Measurements from ENCODE around the gene CFAP57. TPM values are rescaled to one million over a fixed set of nuclear protein-coding genes. Genes with fewer than 3 reads are reported as not detected.

CFAP57 gene
- total and polyA plus RNA-seq, 2 of the 8 experiments (the other 6 are each of a cell fraction or from before 2014, with no cell fraction given): 0.20 to 0.80 TPM

DNA sequence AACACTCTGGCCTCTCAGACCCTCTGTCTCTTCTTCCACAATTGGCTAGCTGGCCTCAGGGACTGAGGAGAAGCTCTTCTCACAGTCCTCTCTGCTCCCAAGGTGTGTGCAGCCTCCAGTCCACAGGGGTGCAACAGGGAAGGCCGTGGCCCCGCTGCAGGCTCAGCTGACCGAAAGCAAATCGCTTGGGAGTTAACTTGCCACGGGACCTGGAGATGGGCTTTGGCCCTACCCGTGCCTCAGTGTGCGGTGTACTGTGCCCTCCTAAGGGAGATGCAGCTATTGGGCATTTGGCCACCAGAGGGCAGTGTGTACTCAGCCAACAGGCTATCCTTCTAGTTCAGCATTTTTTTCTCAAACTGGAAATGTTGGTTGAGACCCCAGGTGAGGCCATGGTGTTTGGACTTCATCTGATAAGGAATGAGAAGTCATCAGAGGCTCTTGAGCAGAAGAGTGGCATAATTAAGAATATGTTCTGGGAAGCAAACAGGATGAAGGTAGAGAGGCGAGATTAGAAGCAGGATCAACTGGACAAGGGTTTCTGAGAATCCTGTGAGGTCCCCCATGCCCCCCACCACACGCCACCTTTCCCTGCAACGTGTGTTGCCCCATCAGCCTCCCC is 55.1 kb downstream of the CFAP57 start:
- ChIA-PET POLR2A (ENCODE audit: partially characterized antibody) (interaction anchor here (1.5 to 1.7 kb wide), 2 partner anchors 10 to 131 kb away, joined by 5 to 9 read pairs; partner anchors contain the start of gene CDC20), CTCF (ENCODE audit: partially characterized antibody) (interaction anchor here (0.6 to 9.8 kb wide), 47 partner anchors 10 to 463 kb away, joined by 3 to 131 read pairs (median 4); partner anchors contain the start of genes C1orf210 and MPL)
- H3K79me1 ChIP-seq (ENCODE audit: low read depth, low read length): no peaks in the 10 kb centered on the region
- H2BK15ac ChIP-seq (ENCODE audit: low read length): no peak overlapping the region
- no peak overlapping the region for H3K56ac ChIP-seq (replicated peaks; ENCODE audit: insufficient read length, low read depth, low read length)
- no peaks in the 10 kb centered on the region for H4K20me1 ChIP-seq (replicated peaks in 1 of 2; ENCODE audit: control insufficient read depth in 1 of 2, insufficient read depth in 2 of 2, low read length in 2 of 2)
- peak; percentile 99 for FAIRE-seq
- H3K27me3 ChIP-seq (replicated peaks in 1 of 4; ENCODE audit: control insufficient read depth in 3 of 4, extremely low read depth in 1 of 4, insufficient read depth in 3 of 4, low read length in 3 of 4): no peaks in the 10 kb centered on the region
- H3K4me2 ChIP-seq (ENCODE audit: insufficient read depth in 1 of 2, low read depth in 2 of 2, low read length in 2 of 2): no peak overlapping the region
- no peak overlapping the region; the same call in 1 of the 2 replicates for H2BK12ac ChIP-seq (ENCODE audit: low read depth, low read length)
- H2AFZ ChIP-seq (ENCODE audit: low read length): peak overlapping the region; percentile 57
- H3K4ac ChIP-seq (replicated peaks; ENCODE audit: insufficient read length, low read depth, low read length): no peak overlapping the region
- no peak overlapping the region for H4K5ac ChIP-seq (ENCODE audit: insufficient read length, low read depth, low read length)
- H2BK120ac ChIP-seq (replicated peaks; ENCODE audit: low read depth, low read length): no peak overlapping the region
- H2BK20ac ChIP-seq (ENCODE audit: low read length): no peak overlapping the region
- H3K4me1 ChIP-seq (replicated peaks in 1 of 4; ENCODE audit: control insufficient read depth in 3 of 4, insufficient read depth in 4 of 4, low read length in 3 of 4): peaks cover 0 to 5% (median 3%) of the 10 kb centered on the region in 4 experiments; a peak in 3 of 7 replicates
- DNase-seq (ENCODE audit: low read depth in 1 of 2, low spot score in 2 of 2): peak; percentile 80 to 98
- H4K8ac ChIP-seq (ENCODE audit: extremely low read depth, insufficient read depth, low read length): peak overlapping the region; percentile 87; the same call in 1 of the 2 replicates
- no peak overlapping the region for H3K4me3 ChIP-seq (ENCODE audit: extremely low read depth in 1 of 4, insufficient read depth in 2 of 4, low read depth in 3 of 4, low read length in 4 of 4)
- 44% methylated on average over 10 of the region's 10 CpGs; no CpG with 5 or more reads in 1 of the 2 experiments for WGBS, 2 experiments (ENCODE audit: extremely low coverage in 1 of 2, insufficient coverage in 1 of 2, insufficient read length in 1 of 2, insufficient replicate concordance in 2 of 2, low coverage in 1 of 2, low lambda C conversion rate in 2 of 2, missing lambda C conversion rate in 1 of 2)
- H3K27ac ChIP-seq (ENCODE audit: low read depth, low read length): no peak overlapping the region
- H3K9me3 ChIP-seq (ENCODE audit: insufficient read depth in 2 of 2, low read depth in 1 of 2, low read length in 1 of 2): no peaks in the 10 kb centered on the region
- H3K9ac ChIP-seq (replicated peaks in 1 of 4; ENCODE audit: extremely low read depth in 1 of 4, low read depth in 3 of 4, low read length in 3 of 4): no peak overlapping the region
- no peaks in the 10 kb centered on the region for H3K23me2 ChIP-seq (ENCODE audit: low read depth, low read length)
- no peak overlapping the region for H3K23ac ChIP-seq (ENCODE audit: insufficient read length)
- 0 out of 2 replicates have a peak overlapping the region, but pooled peaks have one; percentile 3 for H3K18ac ChIP-seq (ENCODE audit: extremely low read depth, low read length)
- no peak overlapping the region for H2BK5ac ChIP-seq (ENCODE audit: low read depth, low read length)
- no peak overlapping the region for H3K14ac ChIP-seq (ENCODE audit: insufficient read length)
- no peak overlapping the region for H4K91ac ChIP-seq (replicated peaks; ENCODE audit: insufficient read length, low read length)
- no peak overlapping the region for H2AK5ac ChIP-seq (ENCODE audit: low read depth, low read length)
- no peaks in the 10 kb centered on the region for H3K79me2 ChIP-seq (ENCODE audit: control insufficient read depth in 1 of 2, insufficient read depth in 2 of 2, low read length in 2 of 2)
- H3K36me3 ChIP-seq (ENCODE audit: control insufficient read depth in 2 of 4, insufficient read depth in 4 of 4, low read length in 3 of 4): no peaks in the 10 kb centered on the region
- no peak for TF ChIP-seq CREB1 (IDR thresholded peaks at IDR 0.05)
- TF ChIP-seq, protein P1, sequence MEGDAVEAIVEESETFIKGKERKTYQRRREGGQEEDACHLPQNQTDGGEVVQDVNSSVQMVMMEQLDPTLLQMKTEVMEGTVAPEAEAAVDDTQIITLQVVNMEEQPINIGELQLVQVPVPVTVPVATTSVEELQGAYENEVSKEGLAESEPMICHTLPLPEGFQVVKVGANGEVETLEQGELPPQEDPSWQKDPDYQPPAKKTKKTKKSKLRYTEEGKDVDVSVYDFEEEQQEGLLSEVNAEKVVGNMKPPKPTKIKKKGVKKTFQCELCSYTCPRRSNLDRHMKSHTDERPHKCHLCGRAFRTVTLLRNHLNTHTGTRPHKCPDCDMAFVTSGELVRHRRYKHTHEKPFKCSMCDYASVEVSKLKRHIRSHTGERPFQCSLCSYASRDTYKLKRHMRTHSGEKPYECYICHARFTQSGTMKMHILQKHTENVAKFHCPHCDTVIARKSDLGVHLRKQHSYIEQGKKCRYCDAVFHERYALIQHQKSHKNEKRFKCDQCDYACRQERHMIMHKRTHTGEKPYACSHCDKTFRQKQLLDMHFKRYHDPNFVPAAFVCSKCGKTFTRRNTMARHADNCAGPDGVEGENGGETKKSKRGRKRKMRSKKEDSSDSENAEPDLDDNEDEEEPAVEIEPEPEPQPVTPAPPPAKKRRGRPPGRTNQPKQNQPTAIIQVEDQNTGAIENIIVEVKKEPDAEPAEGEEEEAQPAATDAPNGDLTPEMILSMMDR (IDR thresholded peaks at IDR 0.05; ENCODE audit: control extremely low read depth in 1 of 3, insufficient read depth in 1 of 3, low read depth in 1 of 3, low read length in 3 of 3): peak; percentile 89 to 99 (median 93)
- no peak for TF ChIP-seq SP2 (IDR thresholded peaks at IDR 0.05; ENCODE audit: low read length)
- TF ChIP-seq YY1 (IDR thresholded peaks at IDR 0.05; ENCODE audit: low read depth, low read length): 0 out of 2 replicates have a peak, but pooled peaks have one; percentile 47
- TF ChIP-seq RAD21 (IDR thresholded peaks at IDR 0.05 in 1 of 2, conservative IDR thresholded peaks at IDR 0.05 in 1 of 2; ENCODE audit: low read depth in 2 of 2, low read length in 2 of 2): peak; percentile 99 to 100
- TF ChIP-seq SIN3A (conservative IDR thresholded peaks at IDR 0.05 in 1 of 2, IDR thresholded peaks at IDR 0.05 in 1 of 2; ENCODE audit: low read depth in 1 of 2, low read length in 2 of 2): no peak
- TF ChIP-seq SP1 (IDR thresholded peaks at IDR 0.05; ENCODE audit: low read depth, low read length): no peak
- TF ChIP-seq, protein P2, sequence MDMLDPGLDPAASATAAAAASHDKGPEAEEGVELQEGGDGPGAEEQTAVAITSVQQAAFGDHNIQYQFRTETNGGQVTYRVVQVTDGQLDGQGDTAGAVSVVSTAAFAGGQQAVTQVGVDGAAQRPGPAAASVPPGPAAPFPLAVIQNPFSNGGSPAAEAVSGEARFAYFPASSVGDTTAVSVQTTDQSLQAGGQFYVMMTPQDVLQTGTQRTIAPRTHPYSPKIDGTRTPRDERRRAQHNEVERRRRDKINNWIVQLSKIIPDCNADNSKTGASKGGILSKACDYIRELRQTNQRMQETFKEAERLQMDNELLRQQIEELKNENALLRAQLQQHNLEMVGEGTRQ (IDR thresholded peaks at IDR 0.05; ENCODE audit: low read length): no peak

Data from H1 (cell line).